IPS-18c (cell line): Measurements from ENCODE around the gene INSC.

Source experiments
- H3K4me3 ChIP-seq: 2 replicates; pipeline ENCODE4 v1.7.0; 2013; ENCODE audit warnings: low read depth, mild to moderate bottlenecking, low read length, moderate library complexity; ENCODE audit not compliant: insufficient read depth
- H3K9me3 ChIP-seq: one replicate; pipeline ENCODE4 v1.6.1; 2013; ENCODE audit warnings: mild to moderate bottlenecking, low read length, moderate library complexity; ENCODE audit not compliant: control insufficient read depth, insufficient read depth

Gene INSC

GRCh38 chr11:15280393-15280792 lies 165.7 kb downstream of the INSC start:
- Histone ChIP-seq H3K9me3 (no peaks in the 10 kb centered on the region), H3K4me3 (no peak overlapping the region)

GRCh38 chr11:15282754-15283153 lies 168.0 kb downstream of the INSC start:
- Histone ChIP-seq H3K9me3 (no peaks in the 10 kb centered on the region), H3K4me3 (no peak overlapping the region)

DNA sequence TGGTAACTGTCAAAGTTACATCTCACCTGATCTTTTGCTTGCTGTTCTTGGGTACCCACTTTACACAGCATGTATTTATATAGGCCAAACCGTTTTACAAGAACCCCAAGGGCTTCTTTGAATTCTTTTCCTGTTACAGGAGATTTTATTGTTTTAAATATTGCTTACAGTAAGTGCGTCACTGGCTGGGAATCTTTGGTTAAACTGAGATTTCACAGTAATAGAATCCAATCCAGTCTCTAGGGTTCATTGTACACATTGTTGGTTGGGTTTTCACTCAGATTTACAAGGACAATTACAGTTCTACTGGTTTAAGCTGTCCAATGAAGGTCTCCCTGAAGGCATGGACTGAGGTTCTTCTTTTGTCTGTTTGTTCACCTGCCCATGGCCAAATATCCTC lies 171.7 kb downstream of the INSC start:
- H3K4me3 ChIP-seq: no peak overlapping the region

GRCh38 chr11:15288863-15289262 lies 174.1 kb downstream of the INSC start:
- Histone ChIP-seq H3K4me3 (no peak overlapping the region), H3K9me3 (no peaks in the 10 kb centered on the region)

More for the DNA sequence above, 171.7 kb downstream of the INSC start:
- H3K9me3 ChIP-seq: no peaks in the 10 kb centered on the region

DNA sequence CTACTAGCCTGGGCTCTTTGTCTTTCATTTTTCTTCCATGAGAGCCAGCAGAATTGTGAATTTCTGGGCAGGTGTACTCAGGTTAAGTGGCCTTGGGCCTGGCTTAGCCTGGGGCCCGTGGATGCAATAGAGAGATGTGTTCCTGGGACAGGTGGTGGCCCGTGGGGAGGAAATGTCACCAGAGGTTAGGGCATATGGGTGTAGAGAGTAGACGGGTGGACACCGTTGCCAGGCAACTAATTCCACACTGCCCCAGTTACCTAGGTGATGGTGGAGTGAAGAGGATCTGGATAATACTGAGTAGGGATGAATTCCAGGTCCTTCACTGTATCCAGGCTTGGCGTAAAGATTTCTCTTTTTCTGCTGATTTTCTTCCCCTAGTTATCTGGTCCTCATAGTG lies 175.0 kb downstream of the INSC start:
- H3K9me3 ChIP-seq: no peaks in the 10 kb centered on the region
- H3K4me3 ChIP-seq: no peak overlapping the region

GRCh38 chr11:15291885-15292284 lies 177.2 kb downstream of the INSC start:
- H3K9me3 ChIP-seq: no peaks in the 10 kb centered on the region
- no peak overlapping the region for H3K4me3 ChIP-seq

GRCh38 chr11:15293975-15294620 lies 179.4 kb downstream of the INSC start:
- H3K4me3 ChIP-seq: no peak overlapping the region

DNA sequence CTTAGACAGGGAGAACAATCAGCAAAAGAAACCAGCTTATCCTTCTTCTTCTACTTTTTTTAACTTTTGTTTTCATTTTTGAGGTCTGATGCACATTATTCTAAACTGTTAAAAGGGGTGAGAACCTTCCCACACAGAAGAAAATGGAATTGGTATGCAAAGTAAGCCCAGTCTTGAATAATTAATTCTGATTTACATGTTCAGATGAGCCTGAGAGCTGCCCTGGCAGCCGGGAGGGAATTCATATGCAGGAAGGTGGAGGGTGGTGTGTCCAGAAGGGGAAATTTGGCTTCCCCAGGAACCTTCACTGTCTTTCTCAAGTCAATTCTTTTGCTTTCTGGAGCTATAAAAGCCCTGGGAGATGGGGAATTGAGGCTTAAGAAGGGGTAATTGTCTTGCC lies 181.0 kb downstream of the INSC start:
- Histone ChIP-seq H3K9me3 (no peaks in the 10 kb centered on the region), H3K4me3 (no peak overlapping the region)

More at GRCh38 chr11:15293975-15294620, 179.4 kb downstream of the INSC start:
- H3K9me3 ChIP-seq: no peaks in the 10 kb centered on the region
